ENCODE measurements around the gene UNC80.
A peak's percentile ranks its signal among the peaks of the same experiment; 100 is the strongest.

The UNC80 gene

GRCh38 chr2:210034087-210034683 lies 262.6 kb downstream of the UNC80 start:
- DNase-seq: no peak

- DNase-seq: no peak
Measured at GRCh38 chr2:210035679-210036078, 264.0 kb downstream of the UNC80 start.

- DNase-seq: no peak
Measured at GRCh38 chr2:210038078-210038477, 266.4 kb downstream of the UNC80 start.

- DNase-seq: peak; percentile 6 to 37 (median 32)
Measured at GRCh38 chr2:210046851-210047500, 275.3 kb downstream of the UNC80 start.

All from suppressor macrophage treated with lipopolysaccharide for 1 hour (primary cell).